ENCODE data around the gene THSD7B. TPM values are rescaled to one million over a fixed set of nuclear protein-coding genes. Genes with fewer than 3 reads are reported as not detected.
"Not testable (repeated sequence)": the region's sequence is repeated elsewhere in the genome, so short reads cannot be mapped to it uniquely, and the experiment has no call there.

THSD7B gene
- total RNA-seq, 1 donor from 2014 or later: not detected

DNA sequence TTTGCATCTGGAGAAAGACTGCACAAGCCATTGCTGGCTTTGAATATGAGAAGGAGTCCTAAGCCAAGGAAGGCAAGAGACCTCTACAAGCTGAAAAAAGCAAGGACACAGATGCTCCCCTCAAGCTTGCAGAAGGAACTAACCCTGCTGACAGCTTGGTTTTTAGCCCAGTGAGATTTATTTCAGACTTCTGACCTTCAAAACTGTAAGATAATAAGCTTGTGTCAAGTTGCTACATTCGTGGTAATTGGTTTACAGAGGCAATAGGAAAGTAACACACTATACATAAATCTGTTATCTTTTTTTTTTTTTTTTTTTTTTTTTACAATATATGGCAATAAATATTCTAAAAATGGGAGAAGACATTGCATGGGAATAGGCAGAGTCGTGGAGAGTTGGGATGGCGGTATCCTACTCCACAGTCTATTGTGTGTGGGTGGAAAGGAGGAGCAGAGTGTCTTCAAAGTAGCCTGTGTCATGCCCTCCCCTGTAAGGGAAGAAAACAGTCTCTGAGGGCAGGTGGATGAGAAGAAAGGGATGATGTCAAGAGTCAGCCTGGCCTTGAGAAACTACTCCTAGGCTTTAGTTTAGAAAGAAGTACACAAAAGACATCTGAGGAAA, 196.9 kb downstream of the THSD7B start:
- H3K4me1 Mint-ChIP-seq (ENCODE audit: unreplicated experiment): no peaks in the 10 kb centered on the region
- H3K27ac Mint-ChIP-seq (ENCODE audit: unreplicated experiment): no peak overlapping the region
- H3K27me3 Mint-ChIP-seq (ENCODE audit: unreplicated experiment): peaks cover 17% of the 10 kb centered on the region
- H3K4me3 Mint-ChIP-seq (ENCODE audit: unreplicated experiment): no peak overlapping the region
- H3K9me3 Mint-ChIP-seq (ENCODE audit: unreplicated experiment): no peaks in the 10 kb centered on the region
- TF ChIP-seq, protein P1, sequence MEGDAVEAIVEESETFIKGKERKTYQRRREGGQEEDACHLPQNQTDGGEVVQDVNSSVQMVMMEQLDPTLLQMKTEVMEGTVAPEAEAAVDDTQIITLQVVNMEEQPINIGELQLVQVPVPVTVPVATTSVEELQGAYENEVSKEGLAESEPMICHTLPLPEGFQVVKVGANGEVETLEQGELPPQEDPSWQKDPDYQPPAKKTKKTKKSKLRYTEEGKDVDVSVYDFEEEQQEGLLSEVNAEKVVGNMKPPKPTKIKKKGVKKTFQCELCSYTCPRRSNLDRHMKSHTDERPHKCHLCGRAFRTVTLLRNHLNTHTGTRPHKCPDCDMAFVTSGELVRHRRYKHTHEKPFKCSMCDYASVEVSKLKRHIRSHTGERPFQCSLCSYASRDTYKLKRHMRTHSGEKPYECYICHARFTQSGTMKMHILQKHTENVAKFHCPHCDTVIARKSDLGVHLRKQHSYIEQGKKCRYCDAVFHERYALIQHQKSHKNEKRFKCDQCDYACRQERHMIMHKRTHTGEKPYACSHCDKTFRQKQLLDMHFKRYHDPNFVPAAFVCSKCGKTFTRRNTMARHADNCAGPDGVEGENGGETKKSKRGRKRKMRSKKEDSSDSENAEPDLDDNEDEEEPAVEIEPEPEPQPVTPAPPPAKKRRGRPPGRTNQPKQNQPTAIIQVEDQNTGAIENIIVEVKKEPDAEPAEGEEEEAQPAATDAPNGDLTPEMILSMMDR (IDR thresholded peaks at IDR 0.05): no peak
- no peak for DNase-seq (ENCODE audit: extremely low spot score, unreplicated experiment)
- no peaks in the 10 kb centered on the region for H3K36me3 Mint-ChIP-seq (ENCODE audit: unreplicated experiment)

DNA sequence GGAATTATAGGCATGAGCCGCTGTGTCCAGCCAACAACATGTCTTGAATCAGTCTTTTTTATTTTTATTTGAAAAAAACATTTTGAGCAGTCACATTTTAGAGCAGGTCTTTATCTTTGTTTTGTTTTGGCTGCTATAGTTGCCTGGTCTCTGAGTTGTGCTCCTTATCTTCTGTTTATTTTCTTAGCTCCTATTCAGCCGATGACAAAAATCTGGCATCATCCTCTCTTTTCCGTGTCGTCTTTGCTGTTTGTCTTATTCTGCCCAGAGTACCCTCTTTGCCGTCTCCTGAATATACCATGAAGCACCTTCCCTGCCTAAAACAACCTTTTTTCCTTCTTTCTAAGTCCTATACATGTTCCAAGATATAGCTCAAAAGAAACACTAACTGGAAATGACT, 201.1 kb downstream of the THSD7B start:
- Mint-ChIP-seq H3K36me3 (ENCODE audit: unreplicated experiment) (no peaks in the 10 kb centered on the region), H3K4me3 (ENCODE audit: unreplicated experiment) (no peak overlapping the region), H3K27ac (ENCODE audit: unreplicated experiment) (no peak overlapping the region), H3K4me1 (ENCODE audit: unreplicated experiment) (no peaks in the 10 kb centered on the region), H3K27me3 (ENCODE audit: unreplicated experiment) (peaks cover 29% of the 10 kb centered on the region), H3K9me3 (ENCODE audit: unreplicated experiment) (no peaks in the 10 kb centered on the region)
- DNase-seq (ENCODE audit: extremely low spot score, unreplicated experiment): no peak
- TF ChIP-seq, protein P1 (IDR thresholded peaks at IDR 0.05): no peak

DNA sequence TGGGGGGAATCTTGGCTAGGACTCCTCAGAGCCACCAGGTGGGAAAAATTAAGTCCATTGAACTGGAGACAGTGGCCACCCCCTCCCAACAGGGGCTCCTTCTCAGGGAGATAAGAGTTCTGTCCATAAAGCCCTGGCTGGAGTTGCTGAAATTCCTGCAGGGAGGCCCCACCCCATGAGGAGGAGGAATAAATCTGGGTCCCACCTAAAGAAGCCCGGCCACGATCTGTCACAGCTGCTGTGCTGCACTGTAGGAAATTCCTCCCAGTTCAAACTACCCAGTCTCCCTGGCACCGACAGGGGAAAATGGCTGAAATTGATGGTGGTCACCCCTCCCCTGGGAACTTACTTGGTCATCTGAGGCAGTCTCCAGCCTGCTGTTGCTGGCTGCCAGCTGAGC, 215.0 kb downstream of the THSD7B start:
- no peaks in the 10 kb centered on the region for H3K4me1 Mint-ChIP-seq (ENCODE audit: unreplicated experiment)
- H3K9me3 Mint-ChIP-seq (ENCODE audit: unreplicated experiment): peaks cover 5% of the 10 kb centered on the region
- peaks cover 8% of the 10 kb centered on the region for H3K27me3 Mint-ChIP-seq (ENCODE audit: unreplicated experiment)
- H3K4me3 Mint-ChIP-seq (ENCODE audit: unreplicated experiment): no peak overlapping the region
- no peaks in the 10 kb centered on the region for H3K36me3 Mint-ChIP-seq (ENCODE audit: unreplicated experiment)
- no peak for DNase-seq (ENCODE audit: extremely low spot score, unreplicated experiment)
- no peak overlapping the region for H3K27ac Mint-ChIP-seq (ENCODE audit: unreplicated experiment)
- TF ChIP-seq, protein P1 (IDR thresholded peaks at IDR 0.05): no peak

DNA sequence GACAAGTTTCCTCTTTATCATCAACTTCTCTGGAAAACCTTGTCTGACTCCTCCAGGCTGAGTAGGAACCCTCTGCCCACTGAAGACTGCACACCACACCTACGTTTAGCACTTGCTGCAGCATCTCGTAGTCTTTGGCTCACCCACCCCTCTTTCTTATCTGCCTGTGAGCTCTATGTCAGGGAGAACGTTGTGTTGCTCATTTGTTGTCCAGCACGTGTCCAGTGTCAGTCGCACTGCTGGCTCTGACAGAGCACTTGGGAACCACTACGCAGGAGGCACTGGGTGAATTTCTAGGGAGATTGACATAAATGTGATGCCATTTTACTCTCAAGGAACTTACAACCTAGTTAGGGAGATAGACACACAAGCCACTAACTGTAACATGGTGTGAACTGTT, 216.3 kb downstream of the THSD7B start:
- not testable (repeated sequence) for H3K4me3 Mint-ChIP-seq (ENCODE audit: unreplicated experiment); H3K27ac Mint-ChIP-seq (ENCODE audit: unreplicated experiment); H3K9me3 Mint-ChIP-seq (ENCODE audit: unreplicated experiment); H3K36me3 Mint-ChIP-seq (ENCODE audit: unreplicated experiment); H3K4me1 Mint-ChIP-seq (ENCODE audit: unreplicated experiment); H3K27me3 Mint-ChIP-seq (ENCODE audit: unreplicated experiment); DNase-seq (ENCODE audit: extremely low spot score, unreplicated experiment)

DNA sequence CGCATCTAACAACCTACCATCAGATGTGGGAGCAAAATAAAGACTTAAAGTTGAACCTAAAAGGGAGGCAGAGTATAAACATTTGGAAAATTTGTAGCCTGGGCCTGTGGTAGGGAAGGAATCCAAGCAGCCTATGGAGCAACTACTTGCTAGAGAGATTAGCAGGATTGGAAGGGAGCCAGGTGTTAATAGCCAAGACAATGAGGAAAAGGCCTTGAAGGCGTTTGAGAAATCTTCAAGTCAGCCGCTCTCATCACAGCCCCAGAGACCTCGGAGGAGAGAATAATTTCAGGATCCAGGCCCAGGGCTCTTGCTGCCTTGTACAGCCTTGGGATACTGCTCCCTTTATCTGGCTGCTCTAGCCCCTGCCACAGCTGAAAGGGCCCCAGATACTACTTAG, 219.7 kb downstream of the THSD7B start:
- no peaks in the 10 kb centered on the region for H3K36me3 Mint-ChIP-seq (ENCODE audit: unreplicated experiment)
- no peak for DNase-seq (ENCODE audit: extremely low spot score, unreplicated experiment)
- H3K27ac Mint-ChIP-seq (ENCODE audit: unreplicated experiment): no peak overlapping the region
- no peaks in the 10 kb centered on the region for H3K4me1 Mint-ChIP-seq (ENCODE audit: unreplicated experiment)
- no peaks in the 10 kb centered on the region for H3K9me3 Mint-ChIP-seq (ENCODE audit: unreplicated experiment)
- peaks cover 13% of the 10 kb centered on the region for H3K27me3 Mint-ChIP-seq (ENCODE audit: unreplicated experiment)
- TF ChIP-seq, protein P1 (IDR thresholded peaks at IDR 0.05): no peak
- H3K4me3 Mint-ChIP-seq (ENCODE audit: unreplicated experiment): no peak overlapping the region

Measured in osteocyte (in vitro differentiated cells).